DMS 273 (cell line): ENCODE measurements around the gene ZNF432.

Source experiments
- DNase-seq: peaks from one replicate; lab custom pipeline; 2025; ENCODE audit not compliant: unreplicated experiment; lab: John Stamatoyannopoulos, UW

ZNF432 gene

DNA sequence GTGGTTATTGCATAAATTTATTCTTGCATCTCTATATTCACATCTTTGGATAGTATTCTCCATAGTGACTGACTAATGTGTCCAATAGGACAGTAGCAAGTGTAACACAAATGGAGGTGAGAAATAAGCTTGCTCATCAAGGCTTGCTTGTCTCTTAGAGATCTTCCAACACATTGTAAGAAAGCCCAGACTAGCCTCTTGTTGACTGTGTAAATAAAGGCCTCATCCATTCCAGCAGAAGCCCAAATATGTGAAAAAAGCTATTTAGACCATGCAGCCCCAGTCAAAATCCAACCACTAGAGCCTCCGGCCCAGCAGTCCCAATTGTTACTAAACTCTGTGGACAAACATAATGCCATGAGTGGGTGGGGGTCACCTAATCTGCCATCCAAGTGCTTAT is 38.0 kb downstream of the ZNF432 start:
- no peak for DNase-seq

DNA sequence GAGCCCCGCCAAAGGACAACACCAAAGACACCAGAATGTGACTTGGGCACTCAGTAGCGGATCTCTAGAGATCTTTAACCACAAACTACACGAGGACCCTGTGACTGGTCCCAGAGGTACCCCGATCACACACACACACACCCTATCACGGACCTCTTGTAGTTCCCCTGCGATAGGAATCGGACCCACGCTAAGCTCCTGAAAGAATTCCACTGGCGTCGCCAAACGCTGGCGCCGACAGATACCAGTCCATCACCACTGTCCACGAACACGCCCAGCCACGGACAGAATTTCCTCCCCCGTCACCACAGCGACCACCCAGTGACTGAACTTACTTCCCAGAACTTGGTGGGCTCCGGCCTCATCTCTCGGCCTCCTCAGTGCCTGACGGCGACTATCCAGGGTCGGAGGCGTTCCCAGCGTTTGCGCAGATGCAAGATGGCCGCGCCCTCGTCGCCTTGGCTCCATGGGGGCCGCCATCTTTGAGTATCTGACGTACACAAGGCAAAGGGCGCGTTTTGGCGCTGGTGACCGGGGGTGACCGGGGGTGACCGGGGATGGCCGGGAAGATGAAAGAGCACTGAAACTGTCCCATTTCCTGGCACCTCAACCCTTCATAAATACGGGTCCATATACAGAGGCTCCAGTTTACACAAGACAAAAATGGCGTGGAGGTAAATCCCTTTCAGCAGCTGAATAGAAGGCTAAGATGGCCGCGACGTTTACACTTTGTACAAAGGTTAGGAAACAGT is 40.7 kb downstream of the ZNF432 start, which contains the start of gene ZNF615:
TSS of gene ZNF615 (minus strand) at position 406 of the 752 bp plus-strand sequence. CDS start 4,500 bp downstream, outside the sequence.
- DNase-seq: peak; percentile 96

DNA sequence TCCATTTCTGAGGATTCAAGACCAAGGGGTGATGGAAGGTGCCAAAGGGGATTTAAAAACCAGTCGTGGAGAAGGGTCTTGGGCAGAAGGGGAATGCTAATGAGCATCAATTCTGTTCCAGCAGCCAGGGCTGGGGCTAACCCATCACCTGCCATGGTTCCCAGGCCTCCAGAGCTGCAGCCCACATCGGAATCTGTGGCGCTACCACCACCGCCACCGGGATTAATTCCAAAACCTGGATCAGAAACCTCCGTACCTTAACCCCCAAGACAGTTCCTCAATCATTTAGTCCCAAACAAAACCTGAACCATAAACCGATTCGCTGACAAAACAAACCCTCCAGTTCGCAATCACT is 41.2 kb downstream of the ZNF432 start:
- peak; percentile 61 for DNase-seq

DNA sequence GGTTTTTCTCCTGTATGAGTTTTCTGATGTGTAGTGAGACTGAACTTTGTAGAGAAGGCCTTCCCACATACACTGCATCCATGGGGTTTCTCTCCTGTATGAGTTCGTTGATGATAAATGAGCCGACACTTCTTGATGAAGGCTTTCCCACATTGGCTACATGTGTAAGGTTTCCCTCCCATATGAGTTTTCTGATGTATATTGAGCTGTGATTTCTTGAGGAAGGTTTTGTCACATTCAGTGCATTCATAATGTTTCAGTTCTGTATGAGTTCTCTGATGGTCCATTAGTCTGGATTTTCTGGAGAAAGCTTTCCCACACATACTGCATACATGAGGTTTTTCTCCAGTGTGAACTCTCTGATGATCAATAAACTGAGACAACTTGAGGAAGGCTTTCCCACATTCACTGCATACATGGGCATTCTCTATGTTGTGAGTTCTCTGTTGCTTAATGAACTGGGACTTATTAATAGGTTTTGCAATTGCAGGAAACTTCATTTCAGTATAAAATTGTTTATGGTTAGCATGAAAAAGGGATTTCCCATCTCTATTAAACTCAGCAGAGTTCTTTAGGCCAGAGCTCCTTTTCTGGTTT is 54.5 kb downstream of the ZNF432 start:
- DNase-seq: no peak

GRCh38 chr19:51993422-51993821 is 55.2 kb downstream of the ZNF432 start:
- no peak for DNase-seq

GRCh38 chr19:51986309-51987291 is 62.0 kb downstream of the ZNF432 start, which contains the start of gene ZNF350:
Gene ZNF350, minus strand, starts transcription at chr19:51986840. Its CDS starts 12,480 bp downstream, at chr19:51974360.
- peak; percentile 98 for DNase-seq

DNA sequence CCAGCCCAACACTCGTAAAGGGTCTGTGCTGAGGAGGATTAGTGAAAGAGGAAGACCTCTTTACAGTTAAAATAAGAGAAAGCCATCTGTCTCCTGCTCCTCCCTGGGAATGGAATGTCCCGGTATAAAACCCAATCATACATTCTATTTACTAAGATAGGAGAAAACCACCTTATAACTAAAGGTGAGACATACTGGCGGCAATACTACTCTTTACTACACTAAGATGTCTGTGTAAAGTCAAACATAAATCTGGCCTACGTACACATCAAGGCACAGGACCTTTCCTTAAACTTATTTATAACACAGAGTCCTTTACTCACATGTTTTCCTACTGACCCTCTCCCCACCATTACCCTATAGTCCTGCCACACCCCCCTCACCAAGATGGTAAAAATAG is 65.3 kb downstream of the ZNF432 start:
- no peak for DNase-seq
